Choroid plexus epithelial cell (primary cell): ENCODE measurements around the gene ZNF764.
A peak's percentile ranks its signal among the peaks of the same experiment; 100 is the strongest.

Source experiments
- DNase-seq: peaks from one replicate; pipeline ENCODE4 v3.0.0-alpha.2; 2010; ENCODE audit warnings: low read depth
- H3K4me3 ChIP-seq: 2 replicates; pipeline ENCODE4 v1.5.1; 2011; ENCODE audit warnings: low read depth, mild to moderate bottlenecking, control low read depth, low read length, moderate library complexity
- TF ChIP-seq, protein P1 (sequence below): conservative IDR thresholded peaks from 2 replicates; pipeline ENCODE4 v1.5.1; 2011; ENCODE audit warnings: low read depth, mild to moderate bottlenecking, control low read depth, inconsistent platforms, low read length, moderate library complexity

The ZNF764 gene

DNA sequence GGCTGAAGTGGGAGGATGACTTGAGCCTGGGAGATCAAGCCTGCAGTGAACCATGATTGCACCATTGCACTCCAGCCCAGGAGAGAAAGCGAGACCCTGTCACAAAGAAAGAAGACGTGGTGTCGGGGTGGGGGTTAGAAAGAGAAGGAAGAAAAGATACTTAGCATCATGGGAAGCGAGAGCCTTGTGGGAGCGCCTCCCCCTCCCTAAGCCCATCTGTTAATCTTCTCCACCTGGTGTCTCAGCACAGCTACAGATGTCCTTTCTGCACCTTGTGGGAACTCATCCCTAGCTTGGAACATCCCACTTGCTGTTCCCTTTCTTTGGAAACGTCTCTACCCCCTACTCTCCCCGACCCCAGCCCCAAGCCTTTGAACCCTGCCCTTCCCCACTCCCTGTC, 7.4 kb upstream of the ZNF764 start:
- TF ChIP-seq, protein P1, sequence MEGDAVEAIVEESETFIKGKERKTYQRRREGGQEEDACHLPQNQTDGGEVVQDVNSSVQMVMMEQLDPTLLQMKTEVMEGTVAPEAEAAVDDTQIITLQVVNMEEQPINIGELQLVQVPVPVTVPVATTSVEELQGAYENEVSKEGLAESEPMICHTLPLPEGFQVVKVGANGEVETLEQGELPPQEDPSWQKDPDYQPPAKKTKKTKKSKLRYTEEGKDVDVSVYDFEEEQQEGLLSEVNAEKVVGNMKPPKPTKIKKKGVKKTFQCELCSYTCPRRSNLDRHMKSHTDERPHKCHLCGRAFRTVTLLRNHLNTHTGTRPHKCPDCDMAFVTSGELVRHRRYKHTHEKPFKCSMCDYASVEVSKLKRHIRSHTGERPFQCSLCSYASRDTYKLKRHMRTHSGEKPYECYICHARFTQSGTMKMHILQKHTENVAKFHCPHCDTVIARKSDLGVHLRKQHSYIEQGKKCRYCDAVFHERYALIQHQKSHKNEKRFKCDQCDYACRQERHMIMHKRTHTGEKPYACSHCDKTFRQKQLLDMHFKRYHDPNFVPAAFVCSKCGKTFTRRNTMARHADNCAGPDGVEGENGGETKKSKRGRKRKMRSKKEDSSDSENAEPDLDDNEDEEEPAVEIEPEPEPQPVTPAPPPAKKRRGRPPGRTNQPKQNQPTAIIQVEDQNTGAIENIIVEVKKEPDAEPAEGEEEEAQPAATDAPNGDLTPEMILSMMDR = no peak
- no peak for DNase-seq
- H3K4me3 ChIP-seq = no peak overlapping the region

DNA sequence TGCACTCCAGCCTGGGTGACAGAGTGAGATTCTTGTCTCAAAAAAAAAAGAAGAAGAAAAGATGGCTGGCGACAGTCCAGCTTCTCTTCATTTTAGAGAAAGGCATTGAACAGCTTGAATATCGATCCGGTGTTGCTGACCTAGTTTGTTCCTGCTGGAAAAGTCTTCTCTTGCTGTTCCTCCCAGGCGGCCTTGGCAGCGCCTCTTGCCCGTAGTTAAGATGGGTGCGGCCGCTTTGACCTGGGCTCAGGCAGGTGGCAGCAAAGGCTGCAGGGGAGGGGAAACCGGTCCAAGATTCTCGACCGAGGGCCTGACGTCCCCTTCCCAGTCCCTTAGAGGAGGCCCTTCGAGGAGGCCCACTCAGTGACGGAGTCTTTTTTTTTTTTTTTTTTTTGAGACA, 3.8 kb upstream of the ZNF764 start:
- no peak overlapping the region for H3K4me3 ChIP-seq

DNA sequence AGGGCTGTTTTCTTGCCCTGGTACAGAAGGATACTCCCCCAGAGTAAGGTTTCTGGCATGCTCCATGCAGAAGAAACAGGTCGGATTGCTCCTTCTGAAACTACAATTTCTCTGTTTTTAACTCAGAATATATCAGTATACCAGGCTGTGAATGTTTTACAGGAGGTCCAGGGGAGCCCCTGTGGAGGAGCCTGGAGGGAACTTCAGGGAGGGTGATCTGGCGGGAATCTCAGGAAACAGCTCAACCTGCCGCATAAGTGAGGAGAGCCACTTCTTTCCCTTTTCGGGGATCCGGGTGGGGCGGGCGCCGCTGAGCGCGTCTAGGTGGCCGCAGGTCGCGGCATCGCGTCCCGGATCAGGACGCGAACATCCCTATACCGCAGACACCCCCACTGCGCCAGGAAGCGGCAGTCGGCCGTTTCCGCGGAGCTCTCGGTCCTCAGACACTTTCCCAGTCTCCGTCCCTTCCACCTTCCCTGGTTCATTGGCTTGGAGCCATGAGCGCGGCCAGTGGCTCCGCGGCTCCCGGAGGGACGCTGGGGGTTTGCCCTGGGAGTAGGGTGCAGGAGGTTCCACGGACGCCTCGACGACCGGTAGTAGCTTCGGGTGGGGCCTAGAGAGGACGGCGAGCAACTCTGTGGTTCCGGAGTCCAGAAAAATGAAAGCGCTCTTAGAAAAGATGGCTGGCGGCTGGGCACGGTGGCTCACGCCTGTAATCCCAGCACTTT, 3.1 kb upstream of the ZNF764 start:
- peak overlapping the region; percentile 53 for H3K4me3 ChIP-seq
- no peak for DNase-seq
- TF ChIP-seq, protein P1 = no peak

More for the DNA sequence above, 3.8 kb upstream of the ZNF764 start:
- no peak for DNase-seq
- TF ChIP-seq, protein P1 = no peak

DNA sequence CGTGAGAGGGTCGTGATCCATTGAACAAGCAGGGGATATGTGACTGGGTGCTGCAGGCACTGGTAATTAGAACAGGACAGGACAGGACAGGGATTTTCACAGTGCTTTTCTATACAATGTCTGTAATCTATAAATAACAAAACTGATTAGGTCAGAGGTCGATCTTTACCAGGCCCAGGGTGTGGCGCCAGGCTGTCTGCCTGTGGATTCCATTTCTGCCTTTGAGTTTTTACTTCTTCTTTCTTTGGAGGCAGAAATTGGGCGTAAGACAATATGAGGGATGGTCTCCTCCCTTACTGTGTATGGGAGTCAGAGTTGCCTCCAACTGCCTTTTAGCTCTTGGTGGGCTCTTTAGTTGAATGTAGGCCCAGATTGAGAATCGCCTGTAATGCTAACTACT, 1.5 kb upstream of the ZNF764 start:
- TF ChIP-seq, protein P1 = no peak
- no peak overlapping the region for H3K4me3 ChIP-seq
- no peak for DNase-seq

DNA sequence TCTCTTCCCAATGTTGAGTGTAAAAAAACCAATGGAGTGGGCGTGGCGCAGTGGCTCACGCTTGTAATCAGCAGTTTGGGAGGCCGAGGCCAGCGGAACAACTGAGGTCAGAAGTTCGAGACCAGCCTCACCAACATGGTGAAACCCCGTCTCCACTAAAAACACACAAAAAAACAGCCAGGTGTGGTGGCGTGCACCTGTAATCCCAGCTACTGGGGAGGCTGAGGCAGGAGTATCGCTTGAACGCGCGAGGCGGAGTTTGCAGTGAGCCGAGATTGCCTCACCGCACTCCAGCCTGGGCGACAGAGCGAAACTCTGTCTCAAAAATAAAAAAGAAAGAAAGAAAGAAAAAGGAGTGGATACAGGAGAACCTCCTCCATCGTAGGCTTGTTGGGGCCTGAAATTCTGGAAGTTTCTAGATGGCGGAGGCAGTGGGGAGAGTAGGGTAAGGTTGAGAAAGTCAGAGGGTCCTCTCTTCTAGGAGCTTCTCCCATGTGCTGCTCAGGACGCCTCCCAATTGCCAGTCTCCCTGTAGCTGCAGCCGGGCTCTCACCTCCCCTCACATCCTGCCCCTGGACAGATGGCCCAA, 709 bp upstream of the ZNF764 start:
- TF ChIP-seq, protein P1 = no peak
- H3K4me3 ChIP-seq = peak overlapping the region; percentile 85
- no peak for DNase-seq

DNA sequence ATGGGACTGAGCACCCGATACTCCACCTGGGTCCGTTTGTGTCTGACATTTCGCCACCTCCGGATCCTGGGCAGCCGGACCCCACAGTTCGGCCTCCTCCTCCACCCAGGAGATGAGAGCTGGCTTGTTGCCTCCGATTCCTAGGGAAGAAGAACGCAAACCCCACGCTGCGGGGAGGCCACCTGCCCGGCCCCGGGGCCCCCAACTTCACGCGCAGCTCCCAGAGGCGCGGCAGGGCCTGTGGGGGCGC, 542 bp downstream of the ZNF764 start:
- DNase-seq = peak; percentile 21

More for the DNA sequence above, 542 bp downstream of the ZNF764 start:
- TF ChIP-seq, protein P1 = no peak
- peak overlapping the region; percentile 85 for H3K4me3 ChIP-seq
